ENCODE data around the gene ARHGEF7. TPM values are rescaled to one million over a fixed set of nuclear protein-coding genes. Genes with fewer than 3 reads are reported as not detected.

Gene ARHGEF7
- total and polyA plus RNA-seq, 8 donors, result 11.6 to 126 (median 49.7) TPM

DNA sequence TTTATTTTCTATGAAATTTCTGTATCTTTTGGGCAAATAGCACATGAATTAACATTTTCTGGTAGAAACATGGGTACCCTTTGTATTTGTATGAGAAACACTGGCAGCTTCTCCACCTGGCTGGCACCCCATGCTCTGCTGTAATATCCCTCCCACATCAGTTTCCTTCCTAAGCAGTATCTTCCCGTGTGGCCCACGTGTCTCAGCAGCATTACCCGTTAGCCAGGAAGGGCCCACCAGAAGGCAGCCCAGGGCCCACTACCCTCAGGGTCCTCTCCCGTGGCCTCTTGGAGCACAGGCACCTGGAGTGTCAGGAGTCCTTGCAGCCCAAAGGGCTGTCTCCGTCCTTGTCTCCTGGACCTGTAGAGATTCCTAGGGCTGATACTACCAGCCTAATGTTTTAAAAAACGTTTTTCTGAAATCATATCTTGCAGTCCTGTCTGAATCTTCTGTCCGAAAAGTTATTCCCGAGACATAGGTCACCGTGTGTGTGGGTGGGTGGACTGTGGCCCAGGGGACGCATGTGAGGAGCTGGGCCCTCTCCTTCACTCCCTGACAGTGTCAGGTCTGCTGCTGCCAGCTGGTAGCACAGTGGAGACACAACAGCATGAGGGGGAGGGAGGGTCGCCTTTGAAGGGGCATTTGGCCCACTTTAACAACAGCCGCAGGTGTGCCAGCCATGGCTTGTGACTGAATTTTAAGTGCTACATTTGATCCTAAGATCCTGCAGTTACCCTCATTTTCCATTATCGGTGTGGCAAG, 183.3 kb downstream of the ARHGEF7 start:
- TF ChIP-seq EP300 (IDR thresholded peaks at IDR 0.05) (no peak), POLR2A (IDR thresholded peaks at IDR 0.05) (no peak), POLR2AphosphoS5 (IDR thresholded peaks at IDR 0.05) (no peak)
- TF ChIP-seq, protein P1, sequence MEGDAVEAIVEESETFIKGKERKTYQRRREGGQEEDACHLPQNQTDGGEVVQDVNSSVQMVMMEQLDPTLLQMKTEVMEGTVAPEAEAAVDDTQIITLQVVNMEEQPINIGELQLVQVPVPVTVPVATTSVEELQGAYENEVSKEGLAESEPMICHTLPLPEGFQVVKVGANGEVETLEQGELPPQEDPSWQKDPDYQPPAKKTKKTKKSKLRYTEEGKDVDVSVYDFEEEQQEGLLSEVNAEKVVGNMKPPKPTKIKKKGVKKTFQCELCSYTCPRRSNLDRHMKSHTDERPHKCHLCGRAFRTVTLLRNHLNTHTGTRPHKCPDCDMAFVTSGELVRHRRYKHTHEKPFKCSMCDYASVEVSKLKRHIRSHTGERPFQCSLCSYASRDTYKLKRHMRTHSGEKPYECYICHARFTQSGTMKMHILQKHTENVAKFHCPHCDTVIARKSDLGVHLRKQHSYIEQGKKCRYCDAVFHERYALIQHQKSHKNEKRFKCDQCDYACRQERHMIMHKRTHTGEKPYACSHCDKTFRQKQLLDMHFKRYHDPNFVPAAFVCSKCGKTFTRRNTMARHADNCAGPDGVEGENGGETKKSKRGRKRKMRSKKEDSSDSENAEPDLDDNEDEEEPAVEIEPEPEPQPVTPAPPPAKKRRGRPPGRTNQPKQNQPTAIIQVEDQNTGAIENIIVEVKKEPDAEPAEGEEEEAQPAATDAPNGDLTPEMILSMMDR (IDR thresholded peaks at IDR 0.05), result no peak
- peaks cover 28 to 96% (median 84%) of the 10 kb centered on the region in 4 donors for H3K36me3 ChIP-seq
- intact Hi-C loops (cut with DNase I; ENCODE audit: low total_unique reads), result no loop called here
- no peaks in the 10 kb centered on the region for H3K27me3 ChIP-seq
- no peak overlapping the region for H3K4me3 ChIP-seq
- H3K4me1 ChIP-seq, result no peaks in the 10 kb centered on the region
- no peaks in the 10 kb centered on the region for H3K9me3 ChIP-seq
- H3K27ac ChIP-seq, result no peak overlapping the region
- 84 to 93% (median 89%) methylated on average over 11 to 13 of the region's 13 CpGs for WGBS, 5 donors
- no peak for DNase-seq

DNA sequence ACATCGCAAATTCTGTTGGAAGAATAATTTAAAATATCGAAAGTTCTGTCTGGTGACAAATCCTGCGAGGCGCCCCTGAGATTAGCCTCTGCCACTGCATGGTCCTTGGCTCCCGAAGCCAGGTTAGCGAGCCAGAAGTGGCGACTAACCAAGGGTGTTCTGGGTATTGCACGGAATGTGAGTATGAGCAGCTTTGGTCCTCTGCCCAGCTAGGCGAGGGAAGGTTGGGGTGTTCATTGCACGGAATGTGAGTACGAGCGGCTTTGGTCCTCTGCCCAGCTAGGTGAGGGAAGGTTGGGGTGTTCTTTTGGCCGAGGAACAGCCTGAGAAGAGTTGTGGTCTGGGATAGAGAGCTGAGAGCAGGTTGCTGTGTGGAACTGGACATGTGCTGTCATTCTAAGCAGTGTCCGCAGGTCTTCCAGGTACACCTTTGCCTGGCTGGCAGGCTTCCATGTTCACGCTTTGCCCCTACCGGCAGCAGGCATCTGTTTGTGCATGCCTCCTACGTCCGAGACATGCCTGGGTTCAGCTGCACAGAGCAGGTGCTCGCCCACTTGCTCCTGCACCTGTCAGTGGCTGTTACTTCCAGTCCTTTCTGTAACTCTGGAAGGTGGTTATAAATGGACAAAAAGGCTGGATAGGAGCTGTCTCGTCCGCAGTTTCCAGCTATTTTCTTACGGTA, 187.1 kb downstream of the ARHGEF7 start:
- TF ChIP-seq, protein P1 (IDR thresholded peaks at IDR 0.05), result no peak
- no peak for TF ChIP-seq EP300 (IDR thresholded peaks at IDR 0.05)
- no peak for TF ChIP-seq POLR2AphosphoS5 (IDR thresholded peaks at IDR 0.05)
- no peak for TF ChIP-seq POLR2A (IDR thresholded peaks at IDR 0.05)
- DNase-seq, result no peak
- Histone ChIP-seq H3K4me1 (no peaks in the 10 kb centered on the region), H3K9me3 (no peaks in the 10 kb centered on the region), H3K27me3 (no peaks in the 10 kb centered on the region), H3K4me3 (no peak overlapping the region), H3K27ac (no peak overlapping the region), H3K36me3 (peaks cover 51 to 98% (median 90%) of the 10 kb centered on the region in 4 donors)
- 90 to 95% (median 93%) methylated on average over 22 of the region's 22 CpGs for WGBS, 5 donors
- intact Hi-C loops (cut with DNase I; ENCODE audit: low total_unique reads), result no loop called here

DNA sequence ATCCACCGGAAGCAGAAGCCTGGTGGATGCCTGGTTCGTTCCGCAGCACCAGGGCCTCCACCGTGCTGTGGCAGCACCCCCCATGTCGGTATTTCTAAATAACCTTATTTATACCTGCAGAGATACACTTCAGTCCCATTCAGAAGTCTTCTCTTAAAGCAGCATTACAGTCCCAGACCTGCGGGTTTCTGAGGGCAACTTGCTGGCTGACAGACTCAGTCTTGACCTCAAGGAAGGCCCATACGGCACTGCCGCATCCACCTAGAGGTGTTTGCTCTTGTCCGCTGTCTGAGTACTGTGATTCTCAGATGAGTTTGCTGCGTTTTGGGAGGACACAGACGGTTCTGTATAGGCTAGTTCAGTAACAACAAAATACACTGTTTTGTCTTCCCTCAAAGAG, 188.4 kb downstream of the ARHGEF7 start:
- H3K4me1 ChIP-seq, result no peaks in the 10 kb centered on the region
- intact Hi-C loops (cut with DNase I; ENCODE audit: low total_unique reads), result no loop called here
- TF ChIP-seq POLR2AphosphoS5 (IDR thresholded peaks at IDR 0.05), result no peak
- no peak for TF ChIP-seq POLR2A (IDR thresholded peaks at IDR 0.05)
- TF ChIP-seq, protein P1 (IDR thresholded peaks at IDR 0.05), result no peak
- TF ChIP-seq EP300 (IDR thresholded peaks at IDR 0.05), result no peak
- H3K27me3 ChIP-seq, result no peaks in the 10 kb centered on the region
- peaks cover 58 to 95% (median 93%) of the 10 kb centered on the region in 4 donors for H3K36me3 ChIP-seq
- H3K27ac ChIP-seq, result no peak overlapping the region
- no peak for DNase-seq
- no peak overlapping the region for H3K4me3 ChIP-seq
- WGBS, 5 donors, result 95 to 100% (median 95%) methylated on average over 11 of the region's 11 CpGs
- no peaks in the 10 kb centered on the region for H3K9me3 ChIP-seq

DNA sequence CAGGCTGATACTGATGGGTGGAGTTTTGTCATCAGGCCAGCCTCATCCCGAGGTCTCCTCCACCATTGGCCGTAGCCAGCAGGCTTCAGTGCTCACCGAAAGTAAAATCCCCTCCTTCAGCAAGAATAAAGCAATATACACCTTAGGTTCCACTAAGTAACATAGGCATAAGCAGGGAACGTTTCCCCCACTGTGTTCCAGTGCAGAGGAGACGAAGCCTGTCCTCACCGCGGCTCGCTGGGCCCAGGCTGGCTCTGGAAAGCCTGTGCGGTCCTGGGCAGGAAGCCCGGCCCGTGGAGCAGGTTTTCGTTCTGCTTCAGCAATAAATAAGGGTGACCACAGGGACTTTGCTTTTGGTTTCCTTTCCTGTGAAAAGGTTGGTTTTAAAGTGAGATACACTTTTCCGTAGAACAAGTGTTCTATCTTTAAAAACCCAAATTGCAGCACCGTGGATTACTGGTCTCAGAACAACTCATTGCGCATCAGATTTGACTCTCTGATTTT, 189.0 kb downstream of the ARHGEF7 start:
- Histone ChIP-seq H3K4me1 (no peaks in the 10 kb centered on the region), H3K36me3 (peaks cover 58 to 95% (median 90%) of the 10 kb centered on the region in 4 donors), H3K27me3 (no peaks in the 10 kb centered on the region), H3K9me3 (no peaks in the 10 kb centered on the region), H3K27ac (no peak overlapping the region), H3K4me3 (no peak overlapping the region)
- WGBS, 5 donors, result 82 to 94% (median 87%) methylated on average over 15 of the region's 15 CpGs
- intact Hi-C loops (cut with DNase I; ENCODE audit: low total_unique reads), result no loop called here
- TF ChIP-seq POLR2A (IDR thresholded peaks at IDR 0.05) (no peak), EP300 (IDR thresholded peaks at IDR 0.05) (no peak)
- TF ChIP-seq, protein P1 (IDR thresholded peaks at IDR 0.05), result no peak
- DNase-seq, result no peak

Data from stomach (tissue), 9 donors.